Astrocyte of the cerebellum (primary cell): ENCODE measurements around the gene MED16.

Experiments used
- DNase-seq: peaks from one replicate; pipeline ENCODE4 v3.0.0-alpha.2; 2011; ENCODE audit warnings: low read depth
- H3K4me3 ChIP-seq: 2 replicates; pipeline ENCODE4 v1.5.1; 2011; ENCODE audit warnings: mild to moderate bottlenecking, low read depth, low read length, moderate library complexity
- CTCF ChIP-seq: IDR thresholded peaks from 2 replicates; pipeline ENCODE4 v1.5.1; 2012; ENCODE audit warnings: low read length, low read depth, moderate library complexity, mild to moderate bottlenecking; ENCODE audit errors: missing control alignments
- in situ Hi-C: cut with HindIII; loops from 2 replicates; pipeline ENCODE4 v1.10.0; 2017; ENCODE audit warnings: low sequenced_read_pairs

Gene MED16

GRCh38 chr19:875265-875879 is 17.6 kb downstream of the MED16 start:
- no peak overlapping the region for H3K4me3 ChIP-seq
- in situ Hi-C loops = no loop called here
- TF ChIP-seq CTCF = no peak
- no peak for DNase-seq

GRCh38 chr19:873561-874041 is 19.4 kb downstream of the MED16 start:
- in situ Hi-C loops = no loop called here
- TF ChIP-seq CTCF = no peak
- H3K4me3 ChIP-seq = no peak overlapping the region
- no peak for DNase-seq

- DNase-seq = no peak
- in situ Hi-C loops = no loop called here
- no peak for TF ChIP-seq CTCF
Observed at GRCh38 chr19:873084-873483, 19.9 kb downstream of the MED16 start.

GRCh38 chr19:872266-872951 is 20.6 kb downstream of the MED16 start:
- in situ Hi-C loops = no loop called here
- no peak overlapping the region for H3K4me3 ChIP-seq
- TF ChIP-seq CTCF = no peak
- DNase-seq = no peak

More at GRCh38 chr19:873084-873483, 19.9 kb downstream of the MED16 start:
- H3K4me3 ChIP-seq = no peak overlapping the region

- TF ChIP-seq CTCF = no peak
- no peak overlapping the region for H3K4me3 ChIP-seq
- DNase-seq = no peak
- in situ Hi-C loops = no loop called here
Observed at GRCh38 chr19:871446-872265, 21.3 kb downstream of the MED16 start.

- in situ Hi-C loops = no loop called here
- H3K4me3 ChIP-seq = no peak overlapping the region
- TF ChIP-seq CTCF = no peak
- DNase-seq = no peak
Observed at GRCh38 chr19:870963-871401, 22.0 kb downstream of the MED16 start.
